Epithelial cell of esophagus (primary cell): ENCODE measurements around the gene ASB4.

Experiments used
- DNase-seq: peaks from one replicate; pipeline ENCODE4 v3.0.0; 2010; ENCODE audit warnings: low read depth
- H3K4me3 ChIP-seq: 2 replicates; pipeline ENCODE4 v1.5.1; 2011; ENCODE audit warnings: mild to moderate bottlenecking, low read length, control low read depth
- CTCF ChIP-seq: IDR thresholded peaks from 2 replicates; pipeline ENCODE4 v1.5.1; 2011; ENCODE audit warnings: low read depth, mild to moderate bottlenecking, low read length, control low read depth, inconsistent platforms; ENCODE audit not compliant: insufficient read depth; ENCODE audit errors: missing control alignments

Gene ASB4

GRCh38 chr7:95589031-95589430, 103.3 kb downstream of the ASB4 start:
- no peak for TF ChIP-seq CTCF
- no peak for DNase-seq
- H3K4me3 ChIP-seq, result no peak overlapping the region

- H3K4me3 ChIP-seq, result no peak overlapping the region
- TF ChIP-seq CTCF, result no peak
- DNase-seq, result no peak
Measured at GRCh38 chr7:95589766-95590165, 104.0 kb downstream of the ASB4 start.
